Effector CD8-positive, alpha-beta T cell (primary cell): Measurements from ENCODE around the gene CFAP299.
"Not testable (repeated sequence)": the region's sequence is repeated elsewhere in the genome, so short reads cannot be mapped to it uniquely, and the experiment has no call there.

ENCODE experiments used
- DNase-seq: peaks from one replicate; lab custom pipeline; 2025; lab: John Stamatoyannopoulos, UW
- total RNA-seq, 4 experiments: gene quantifications; one replicate each; lab custom pipeline; 2026; lab: John Stamatoyannopoulos, UW

Gene CFAP299
- total RNA-seq: 0 to 0.18 (median 0.06) reads per million in 4 experiments

GRCh38 chr4:80335554-80336358, at the start of gene CFAP299:
Gene CFAP299, plus strand, starts transcription at chr4:80335730.
- DNase-seq: peak; percentile 44

DNA sequence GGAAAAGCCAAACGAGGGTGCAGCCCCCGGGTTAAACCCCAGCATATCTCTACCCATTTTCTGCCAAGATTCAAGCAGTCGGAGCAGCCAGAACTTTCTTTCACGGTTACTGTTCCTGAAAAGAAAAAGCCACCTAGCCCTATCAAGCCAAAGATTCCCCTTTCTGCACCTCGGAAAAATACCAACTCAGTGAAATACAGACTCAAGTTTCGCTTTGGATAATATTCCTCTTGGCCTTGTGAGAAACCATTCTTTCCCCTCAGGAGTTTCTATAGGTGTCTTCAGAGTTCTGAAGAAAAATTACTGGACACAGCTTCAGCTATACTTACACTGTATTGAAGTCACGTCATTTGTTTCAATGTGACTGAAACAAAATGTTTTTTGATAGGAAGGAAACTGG, 49.1 kb upstream of the CFAP299 start:
- DNase-seq: no peak

DNA sequence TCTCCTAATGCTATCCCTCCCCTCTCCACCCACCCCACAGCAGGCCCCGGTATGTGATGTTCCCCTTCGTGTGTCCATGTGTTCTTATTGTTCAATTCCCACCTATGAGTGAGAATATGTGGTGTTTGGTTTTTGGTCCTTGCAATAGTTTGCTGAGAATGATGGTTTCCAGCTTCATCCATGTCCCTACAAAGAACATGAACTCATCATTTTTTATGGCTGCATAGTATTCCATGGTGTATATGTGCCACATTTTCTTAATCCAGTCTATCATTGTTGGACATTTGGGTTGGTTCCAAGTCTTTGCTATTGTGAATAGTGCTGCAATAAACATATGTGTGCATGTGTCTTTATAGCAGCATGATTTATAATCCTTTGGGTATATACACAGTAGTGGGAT, 44.9 kb upstream of the CFAP299 start:
- not testable (repeated sequence) for DNase-seq

DNA sequence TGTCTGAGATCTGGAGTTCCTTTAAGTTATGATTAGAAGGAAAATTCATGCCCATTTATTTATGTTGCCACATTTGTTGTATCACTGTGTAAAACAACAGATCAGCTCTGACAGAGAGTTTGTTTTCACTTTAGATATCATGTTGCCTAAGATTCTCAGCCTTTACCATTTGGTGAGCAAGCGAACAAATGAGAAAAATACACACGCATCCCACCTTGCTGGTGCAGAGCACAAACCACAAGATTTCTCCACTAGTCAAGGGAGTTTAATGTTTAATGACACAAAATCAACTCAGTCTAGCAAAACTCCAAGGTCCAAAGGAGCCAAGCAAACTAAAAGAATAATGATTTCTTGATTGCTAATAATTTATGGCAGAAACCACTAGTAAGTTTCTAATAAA, 41.3 kb upstream of the CFAP299 start:
- no peak for DNase-seq

- DNase-seq: no peak
Observed at GRCh38 chr4:80295336-80295735, 40.2 kb upstream of the CFAP299 start.

GRCh38 chr4:80295826-80296225, 39.7 kb upstream of the CFAP299 start:
- DNase-seq: no peak

- DNase-seq: no peak
Observed at GRCh38 chr4:80301884-80302283, 33.6 kb upstream of the CFAP299 start.

GRCh38 chr4:80302616-80303223, 32.8 kb upstream of the CFAP299 start:
- no peak for DNase-seq

GRCh38 chr4:80305466-80305865, 30.1 kb upstream of the CFAP299 start:
- no peak for DNase-seq

DNA sequence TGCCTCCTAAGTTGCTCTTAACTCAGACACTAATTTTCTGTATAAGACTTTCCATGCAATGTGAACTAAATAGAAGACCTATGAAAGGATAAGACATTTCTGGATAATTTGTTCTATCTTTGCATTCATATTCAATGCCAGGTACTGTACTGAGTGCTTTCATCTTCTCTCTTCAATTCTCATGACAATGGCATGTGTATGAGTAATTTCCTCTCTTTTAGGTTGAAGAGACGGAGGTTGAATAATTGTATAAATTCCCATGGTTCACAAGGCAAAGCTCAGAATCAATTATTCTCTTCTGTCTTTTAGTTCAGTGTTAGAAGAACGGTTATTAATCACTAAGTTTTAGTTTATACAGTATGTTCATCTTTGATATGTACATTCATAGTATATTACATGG, 29.3 kb upstream of the CFAP299 start:
- DNase-seq: no peak

- DNase-seq: no peak
Observed at GRCh38 chr4:80307183-80307735, 28.3 kb upstream of the CFAP299 start.

DNA sequence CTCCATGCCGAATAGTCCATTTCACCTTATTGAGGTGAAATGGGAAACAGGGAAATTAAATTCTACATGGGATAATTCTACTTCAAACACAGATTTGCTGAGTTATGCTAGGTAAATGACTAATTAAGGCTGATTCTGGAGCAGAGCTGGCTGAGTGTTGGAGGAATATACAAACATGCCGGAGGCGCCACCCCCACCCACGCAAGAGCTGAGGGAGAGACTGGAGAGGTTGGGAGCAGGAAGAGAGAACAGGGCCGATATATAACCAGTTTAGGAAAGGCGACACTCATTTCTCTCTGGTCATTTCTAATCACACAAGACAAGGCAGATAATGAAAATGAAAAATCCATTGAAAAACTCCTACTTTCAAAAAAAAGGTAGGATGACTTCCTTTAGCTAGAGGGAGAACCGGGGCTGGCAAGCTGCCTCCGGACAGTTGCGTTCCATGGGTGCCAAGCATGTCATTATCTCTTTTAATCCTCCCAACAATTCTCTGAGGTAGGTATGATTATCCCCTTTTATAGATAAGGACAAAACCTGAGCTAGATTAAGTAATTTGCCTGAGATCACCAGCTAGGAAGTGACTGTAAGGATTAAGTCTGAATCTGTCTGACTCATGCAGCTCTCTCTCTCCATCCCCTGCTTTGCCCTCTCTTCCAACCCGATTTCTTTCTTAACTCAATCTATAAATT, 27.6 kb upstream of the CFAP299 start:
- no peak for DNase-seq

DNA sequence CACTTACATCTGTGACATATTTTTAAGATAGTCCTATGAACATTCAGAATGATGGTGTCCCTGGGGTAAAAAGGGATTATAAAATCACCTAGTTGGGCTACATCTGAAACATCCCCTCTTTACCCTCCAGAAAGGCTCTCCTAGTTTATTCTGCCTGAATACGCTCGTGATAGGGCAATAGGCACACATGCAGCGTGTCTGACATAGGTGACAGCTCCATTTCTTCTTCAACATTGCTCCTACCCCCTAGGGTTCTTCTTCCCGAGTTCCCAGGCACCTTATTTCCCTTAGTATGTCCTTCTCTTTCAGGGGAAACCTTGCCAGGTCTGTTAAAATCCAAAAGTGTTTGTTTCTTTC, 27.1 kb upstream of the CFAP299 start:
- no peak for DNase-seq

DNA sequence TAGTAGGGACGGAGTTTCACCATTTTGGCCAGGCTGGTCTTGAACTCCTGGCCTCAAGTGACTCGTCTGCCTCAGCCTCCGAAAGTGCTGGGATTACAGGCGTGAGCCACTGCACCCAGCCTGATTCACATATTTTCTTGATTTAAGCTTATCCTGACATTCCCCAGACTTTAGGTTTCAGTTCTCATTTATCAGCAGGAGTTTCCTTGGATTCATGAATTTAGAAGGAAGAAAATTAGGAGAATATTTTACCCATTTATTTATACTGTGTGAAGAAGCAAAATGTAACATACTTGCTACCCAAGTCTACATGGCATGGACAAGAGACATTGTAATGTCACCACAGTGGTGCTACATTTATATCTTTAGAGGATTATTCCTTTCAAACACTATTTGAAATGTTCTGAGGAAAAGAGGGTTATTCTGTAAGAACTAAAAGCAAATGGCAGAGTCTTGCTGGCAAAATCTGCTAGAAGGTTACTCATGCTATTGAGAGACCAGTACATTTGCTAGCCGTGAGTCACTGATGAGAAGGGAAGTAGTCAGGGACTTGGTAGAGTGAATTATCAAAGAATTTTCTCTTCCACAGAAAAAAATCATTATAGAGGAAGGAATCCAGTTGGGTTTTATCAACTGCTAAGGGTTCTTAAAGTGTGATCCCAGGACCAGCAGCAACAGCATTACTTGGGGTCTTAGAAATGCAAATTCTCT, 26.1 kb upstream of the CFAP299 start:
- DNase-seq: no peak

GRCh38 chr4:80311130-80311529, 24.4 kb upstream of the CFAP299 start:
- DNase-seq: no peak

- DNase-seq: no peak
Observed at GRCh38 chr4:80312124-80312523, 23.4 kb upstream of the CFAP299 start.

- DNase-seq: no peak
Observed at GRCh38 chr4:80313627-80314026, 21.9 kb upstream of the CFAP299 start.

- DNase-seq: not testable (repeated sequence)
Observed at GRCh38 chr4:80315848-80316247, 19.7 kb upstream of the CFAP299 start.

GRCh38 chr4:80321341-80321740, 14.2 kb upstream of the CFAP299 start:
- no peak for DNase-seq

DNA sequence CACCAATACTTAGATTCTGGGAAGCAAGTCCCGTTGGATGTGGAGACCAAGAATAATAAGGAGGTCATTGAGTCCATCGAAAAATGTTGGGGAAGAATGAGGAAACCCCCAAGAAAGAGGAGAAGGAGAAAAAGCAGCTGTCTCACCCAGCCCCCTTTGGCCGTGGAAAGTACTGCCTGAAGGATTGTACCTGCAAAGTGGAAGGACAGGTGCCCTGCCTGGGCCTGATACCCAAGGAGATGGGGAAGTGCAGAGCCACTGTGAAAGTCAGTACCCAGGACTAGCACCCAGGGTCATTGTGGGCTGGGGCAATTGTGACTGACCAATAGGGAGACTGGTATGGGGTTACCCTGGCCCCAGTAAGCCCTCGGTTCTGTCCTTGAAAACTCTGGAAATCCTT, 13.8 kb upstream of the CFAP299 start:
- no peak for DNase-seq

DNA sequence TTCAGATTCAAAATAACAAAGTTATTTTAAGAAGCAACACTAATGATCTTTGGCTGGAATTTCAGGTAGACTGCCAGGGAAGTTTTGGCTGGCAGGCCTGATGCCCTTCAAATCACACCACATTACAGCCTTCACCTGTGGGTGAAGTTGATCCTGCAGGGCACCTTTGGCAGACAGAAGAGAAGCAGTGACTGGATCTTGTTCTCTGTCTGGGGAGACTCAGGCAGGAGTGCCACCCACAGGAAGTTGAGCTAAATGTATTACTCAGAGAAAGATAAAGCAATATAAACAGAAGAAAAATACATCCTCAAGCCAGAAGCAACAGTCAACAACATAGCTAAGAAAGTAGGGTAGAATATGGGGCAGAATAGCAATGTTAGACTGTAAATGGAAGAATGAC, 12.8 kb upstream of the CFAP299 start:
- DNase-seq: no peak

DNA sequence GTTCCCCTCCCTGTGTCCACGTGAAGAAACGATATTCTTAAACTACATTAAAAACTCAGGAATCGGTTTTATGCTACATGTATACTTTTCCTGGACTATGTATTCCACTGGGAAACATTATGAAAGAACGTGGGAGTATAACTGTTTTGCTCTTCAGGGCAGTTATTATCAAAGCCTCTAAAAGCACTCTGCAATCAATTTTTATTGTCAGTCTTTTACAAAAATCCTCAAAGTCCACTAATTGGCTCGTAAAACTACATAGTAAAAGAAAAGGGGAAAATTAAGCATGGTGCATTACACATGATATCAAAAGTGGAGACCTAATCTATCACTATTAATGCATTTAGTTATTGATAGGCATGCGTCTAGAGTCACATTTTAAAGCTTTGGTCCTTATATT, 11.4 kb upstream of the CFAP299 start:
- DNase-seq: no peak
